Inflammatory macrophage treated with lipopolysaccharide for 4 hours (primary cell): ENCODE measurements around the gene ISCU.
"Not testable (repeated sequence)": the region's sequence is repeated elsewhere in the genome, so short reads cannot be mapped to it uniquely, and the experiment has no call there.

Experiments used
- DNase-seq: peaks from one replicate; pipeline ENCODE4 v3.0.0-alpha.2; 2020

Gene ISCU

GRCh38 chr12:108605690-108606406 lies 43.5 kb downstream of the ISCU start:
- DNase-seq, result no peak

- no peak for DNase-seq
Observed at GRCh38 chr12:108606492-108606891, 44.1 kb downstream of the ISCU start.

GRCh38 chr12:108607981-108608600 lies 45.7 kb downstream of the ISCU start:
- DNase-seq, result no peak

GRCh38 chr12:108608616-108609015 lies 46.2 kb downstream of the ISCU start:
- no peak for DNase-seq

GRCh38 chr12:108609537-108610335 lies 47.3 kb downstream of the ISCU start:
- DNase-seq, result no peak

- DNase-seq, result no peak
Observed at GRCh38 chr12:108610336-108610815, 48.0 kb downstream of the ISCU start.

- no peak for DNase-seq
Observed at GRCh38 chr12:108610856-108611605, 48.6 kb downstream of the ISCU start.

- peak; percentile 59 for DNase-seq
Observed at GRCh38 chr12:108611884-108612415, 49.6 kb downstream of the ISCU start.

- no peak for DNase-seq
Observed at GRCh38 chr12:108612788-108613282, 50.4 kb downstream of the ISCU start.

- peak; percentile 79 for DNase-seq
Observed at GRCh38 chr12:108613548-108613947, 51.2 kb downstream of the ISCU start.

GRCh38 chr12:108614041-108614440 lies 51.6 kb downstream of the ISCU start:
- no peak for DNase-seq

GRCh38 chr12:108614639-108615038 lies 52.2 kb downstream of the ISCU start:
- DNase-seq, result no peak

- DNase-seq, result no peak
Observed at GRCh38 chr12:108615918-108616317, 53.5 kb downstream of the ISCU start.

- DNase-seq, result no peak
Observed at GRCh38 chr12:108616359-108616758, 54.0 kb downstream of the ISCU start.

- DNase-seq, result peak; percentile 77
Observed at GRCh38 chr12:108616941-108617858, 54.8 kb downstream of the ISCU start.

- peak; percentile 72 for DNase-seq
Observed at GRCh38 chr12:108618079-108618952, 55.9 kb downstream of the ISCU start.

GRCh38 chr12:108618953-108619274 lies 56.5 kb downstream of the ISCU start:
- DNase-seq, result not testable (repeated sequence)
